ENCODE data around the gene ZNF432.

ZNF432 gene

DNA sequence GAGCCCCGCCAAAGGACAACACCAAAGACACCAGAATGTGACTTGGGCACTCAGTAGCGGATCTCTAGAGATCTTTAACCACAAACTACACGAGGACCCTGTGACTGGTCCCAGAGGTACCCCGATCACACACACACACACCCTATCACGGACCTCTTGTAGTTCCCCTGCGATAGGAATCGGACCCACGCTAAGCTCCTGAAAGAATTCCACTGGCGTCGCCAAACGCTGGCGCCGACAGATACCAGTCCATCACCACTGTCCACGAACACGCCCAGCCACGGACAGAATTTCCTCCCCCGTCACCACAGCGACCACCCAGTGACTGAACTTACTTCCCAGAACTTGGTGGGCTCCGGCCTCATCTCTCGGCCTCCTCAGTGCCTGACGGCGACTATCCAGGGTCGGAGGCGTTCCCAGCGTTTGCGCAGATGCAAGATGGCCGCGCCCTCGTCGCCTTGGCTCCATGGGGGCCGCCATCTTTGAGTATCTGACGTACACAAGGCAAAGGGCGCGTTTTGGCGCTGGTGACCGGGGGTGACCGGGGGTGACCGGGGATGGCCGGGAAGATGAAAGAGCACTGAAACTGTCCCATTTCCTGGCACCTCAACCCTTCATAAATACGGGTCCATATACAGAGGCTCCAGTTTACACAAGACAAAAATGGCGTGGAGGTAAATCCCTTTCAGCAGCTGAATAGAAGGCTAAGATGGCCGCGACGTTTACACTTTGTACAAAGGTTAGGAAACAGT is 40.7 kb downstream of the ZNF432 start, which contains the start of gene ZNF615:
TSS of gene ZNF615 (minus strand) at position 406 of the 752 bp plus-strand sequence. CDS start 4,500 bp downstream, outside the sequence.
- peak; percentile 91 for DNase-seq

- DNase-seq, result no peak
Observed at GRCh38 chr19:52007451-52007805, 41.2 kb downstream of the ZNF432 start.

DNA sequence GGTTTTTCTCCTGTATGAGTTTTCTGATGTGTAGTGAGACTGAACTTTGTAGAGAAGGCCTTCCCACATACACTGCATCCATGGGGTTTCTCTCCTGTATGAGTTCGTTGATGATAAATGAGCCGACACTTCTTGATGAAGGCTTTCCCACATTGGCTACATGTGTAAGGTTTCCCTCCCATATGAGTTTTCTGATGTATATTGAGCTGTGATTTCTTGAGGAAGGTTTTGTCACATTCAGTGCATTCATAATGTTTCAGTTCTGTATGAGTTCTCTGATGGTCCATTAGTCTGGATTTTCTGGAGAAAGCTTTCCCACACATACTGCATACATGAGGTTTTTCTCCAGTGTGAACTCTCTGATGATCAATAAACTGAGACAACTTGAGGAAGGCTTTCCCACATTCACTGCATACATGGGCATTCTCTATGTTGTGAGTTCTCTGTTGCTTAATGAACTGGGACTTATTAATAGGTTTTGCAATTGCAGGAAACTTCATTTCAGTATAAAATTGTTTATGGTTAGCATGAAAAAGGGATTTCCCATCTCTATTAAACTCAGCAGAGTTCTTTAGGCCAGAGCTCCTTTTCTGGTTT is 54.5 kb downstream of the ZNF432 start:
- DNase-seq, result no peak

DNA sequence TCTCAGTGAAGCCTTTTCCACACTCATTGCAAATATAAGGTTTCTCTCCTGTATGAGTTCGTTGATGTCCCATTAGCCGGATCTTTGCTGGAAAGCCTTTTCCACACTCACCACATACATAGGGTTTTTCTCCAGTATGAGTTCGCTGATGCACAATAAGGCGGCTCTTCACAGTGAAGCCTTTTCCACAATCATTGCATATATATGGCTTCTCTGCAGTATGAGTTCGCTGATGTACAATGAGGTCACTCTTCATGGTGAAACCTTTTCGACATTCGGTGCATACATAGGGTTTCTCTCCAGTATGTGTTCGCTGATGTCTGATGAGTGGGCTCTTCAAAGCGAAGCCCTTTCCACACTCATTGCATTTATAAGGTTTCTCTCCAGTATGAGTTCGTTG is 55.2 kb downstream of the ZNF432 start:
- no peak for DNase-seq

DNA sequence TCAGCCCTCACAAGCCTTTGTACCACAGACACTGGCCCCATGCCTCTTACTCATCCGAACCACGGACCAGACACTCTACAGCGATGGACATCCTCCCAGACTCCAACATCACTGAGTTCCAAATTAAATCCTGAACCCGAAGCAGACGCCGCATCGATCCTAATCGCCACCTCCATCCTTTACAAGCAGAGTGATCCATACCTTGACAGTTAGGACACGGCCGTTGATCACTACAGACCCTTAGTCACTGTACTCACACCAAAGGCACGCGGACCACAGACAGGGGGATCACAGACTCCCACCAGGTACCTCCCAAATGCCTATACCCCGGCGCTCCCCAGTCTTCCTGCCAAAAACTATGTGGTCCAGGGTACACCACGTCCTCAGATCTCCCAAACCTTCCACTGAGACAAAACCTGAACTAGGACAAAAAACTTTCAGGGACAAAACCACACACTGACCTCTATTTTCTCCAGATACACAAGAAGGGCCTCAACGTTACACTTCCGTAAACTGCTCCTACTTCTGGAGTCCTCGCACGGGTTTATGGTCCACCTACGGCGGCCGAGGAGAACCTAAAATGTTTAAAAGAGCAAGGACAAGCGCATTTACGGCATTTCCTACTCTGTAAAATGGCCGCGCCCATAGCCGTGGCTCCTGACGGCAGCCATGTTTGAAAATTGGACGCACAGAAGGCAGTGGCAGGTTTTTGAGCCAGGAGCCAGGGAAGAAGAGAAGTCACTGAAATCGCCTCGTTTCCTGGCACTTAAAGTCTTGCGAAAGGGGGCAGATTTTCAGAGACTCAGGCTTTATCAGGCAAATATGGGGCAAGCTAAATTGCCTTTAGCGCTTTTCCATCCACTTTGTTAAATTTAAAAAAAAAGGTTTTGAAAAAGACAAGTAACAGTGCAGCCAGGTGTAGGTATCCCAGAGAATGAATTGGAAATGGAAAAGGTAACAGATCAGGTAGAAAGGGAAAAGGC is 62.0 kb downstream of the ZNF432 start, which contains the start of gene ZNF350:
TSS of gene ZNF350 (minus strand) at position 532 of the 983 bp plus-strand sequence. CDS start 12,480 bp downstream, outside the sequence.
- peak; percentile 96 for DNase-seq

- DNase-seq, result no peak
Observed at GRCh38 chr19:51983361-51983760, 65.3 kb downstream of the ZNF432 start.
